SK-N-DZ (cell line): ENCODE results near the gene TFR2.

ENCODE experiments used
- DNase-seq: peaks from one replicate; pipeline ENCODE4 v3.0.0-alpha.2; 2015; ENCODE audit warnings: low spot score
- small RNA-seq, 2 experiments: library from RNA; depleted of rRNA; stranded (forward); fragments of <200 nt; gene quantifications; one replicate each; pipeline ENCODE3, GENCODE V24; 2014

TFR2 gene

DNA sequence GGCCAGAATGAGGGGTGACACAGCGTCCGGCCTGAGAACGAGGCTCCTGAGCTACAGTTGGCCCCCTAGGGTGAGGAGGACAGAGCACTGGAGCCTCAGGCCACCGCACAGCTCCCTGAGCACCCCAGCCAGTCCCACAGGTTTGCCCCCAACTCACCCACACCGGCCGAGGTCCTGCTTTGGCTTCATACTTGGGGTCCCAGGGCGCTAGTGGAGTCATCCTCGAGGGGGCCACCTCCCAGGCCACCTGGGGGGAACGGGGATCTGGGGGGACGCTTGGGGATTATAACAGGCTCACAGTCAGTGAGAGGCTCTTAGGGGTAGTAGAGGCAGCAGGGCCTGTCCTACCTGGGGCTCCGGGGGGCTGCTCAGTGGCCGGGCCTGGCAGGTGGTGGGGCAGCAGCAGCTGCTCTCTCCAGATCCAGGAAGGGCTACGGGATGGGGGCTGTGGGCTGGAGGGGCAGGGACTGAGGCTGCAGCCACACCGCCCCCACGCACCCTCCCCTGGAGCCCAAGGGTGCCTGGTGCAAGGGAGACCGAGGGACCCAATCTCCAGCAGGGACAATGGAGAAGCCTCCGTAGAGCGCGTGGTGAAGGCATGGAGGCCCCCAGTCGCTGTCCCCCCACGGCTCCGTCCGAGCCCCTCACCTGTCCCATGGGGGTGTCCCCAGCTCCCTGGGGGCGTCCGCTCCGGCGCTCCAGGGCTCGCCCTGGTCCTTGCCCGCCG, 68.2 kb downstream of the TFR2 start:
- DNase-seq: no peak

DNA sequence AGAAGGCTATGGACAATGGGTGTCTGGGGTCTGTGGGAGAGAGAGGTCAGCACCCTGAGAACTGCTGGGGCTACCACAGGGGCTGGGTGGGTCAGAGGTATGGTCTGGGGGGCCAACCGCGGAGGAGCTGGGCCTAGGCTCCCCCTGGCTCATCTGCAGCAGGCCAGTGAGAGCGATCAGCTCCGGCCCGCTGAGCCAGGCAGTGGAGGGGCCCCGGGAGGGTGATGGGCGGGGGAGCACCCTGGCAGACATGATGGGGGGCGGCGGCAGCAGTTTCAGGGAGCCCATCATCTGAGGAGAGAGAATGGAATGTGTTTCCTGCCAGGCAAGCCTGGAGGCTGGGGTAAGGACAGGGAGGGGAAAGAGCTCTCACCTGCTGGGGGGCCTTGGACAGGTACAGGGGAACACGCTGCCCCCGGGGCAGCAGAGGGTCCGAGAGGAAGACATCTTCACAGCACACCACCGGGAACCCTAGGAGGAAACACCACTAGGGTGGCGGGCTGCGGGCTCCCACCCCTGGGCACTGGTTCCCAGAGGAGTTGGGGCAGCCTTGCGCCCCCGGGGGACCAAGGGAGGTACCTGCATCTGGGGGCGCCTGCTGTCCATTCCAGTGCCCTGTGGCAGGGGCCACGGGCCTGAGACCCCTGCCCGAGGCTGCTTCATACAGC, 68.9 kb downstream of the TFR2 start:
- no peak for DNase-seq

DNA sequence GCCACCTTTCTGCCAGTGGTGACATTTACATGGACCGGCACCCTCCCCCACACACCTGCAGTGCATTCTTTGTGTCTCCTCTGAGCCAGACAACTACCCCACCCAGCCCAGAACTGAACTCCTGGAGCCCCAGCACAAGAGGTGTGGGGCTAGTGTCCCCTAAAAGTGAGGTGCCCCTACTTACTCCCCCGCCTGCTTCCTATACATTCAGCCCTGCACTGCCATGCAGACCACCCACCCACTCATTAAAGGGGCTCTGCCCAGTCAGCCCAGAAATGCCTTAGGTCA, 69.6 kb downstream of the TFR2 start:
- DNase-seq: no peak

DNA sequence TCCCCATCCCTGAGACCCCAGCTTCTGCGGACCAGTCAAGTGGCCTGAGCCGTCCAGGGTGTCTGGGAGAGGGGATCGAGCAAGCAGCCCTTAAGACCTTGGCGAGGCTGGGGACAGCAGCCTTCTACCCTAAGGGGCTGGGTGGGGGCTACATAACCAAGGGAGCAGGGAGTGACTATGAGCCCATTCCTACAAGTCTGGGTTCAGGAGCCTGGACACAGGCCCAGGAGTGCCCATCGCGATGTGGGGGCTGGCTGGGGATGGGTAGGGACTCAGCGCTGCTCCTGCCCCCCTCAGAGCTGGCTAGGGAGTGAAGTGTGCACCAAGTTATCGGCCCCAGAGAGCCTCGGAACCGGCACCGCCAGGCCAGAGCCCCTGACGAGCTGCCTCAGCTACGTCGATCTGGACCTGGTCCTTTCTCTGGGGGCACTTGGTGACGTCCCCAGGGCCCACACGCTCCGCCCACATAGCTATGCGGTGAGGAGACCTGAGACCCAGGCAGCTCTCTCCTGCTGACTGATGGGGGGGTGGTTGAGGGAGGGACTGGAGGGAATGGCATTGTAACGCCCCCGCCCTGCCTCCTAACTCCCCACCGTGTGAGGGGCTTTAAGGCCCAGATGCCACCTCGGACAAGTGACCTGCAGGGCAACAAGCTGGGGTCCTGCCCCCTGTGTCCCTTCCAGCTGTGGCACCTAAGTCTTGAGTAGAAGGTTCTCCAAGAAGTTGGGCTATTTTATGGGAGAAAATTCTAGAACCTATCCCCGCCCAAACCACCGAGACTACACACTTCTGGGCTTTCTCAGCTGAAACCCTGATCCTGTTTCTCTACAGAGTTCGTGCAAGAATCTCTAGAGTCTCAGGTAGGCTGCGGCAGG, 70.2 kb downstream of the TFR2 start:
- no peak for DNase-seq

Small RNA genes lying within 50 kb of the gene (small RNA-seq; reads per million reads assigned to genes)
- 0 reads per million in 2 experiments for gene SAP25
